ENCODE measurements around the gene ZNF302. TPM values are rescaled to one million over a fixed set of nuclear protein-coding genes. Genes with fewer than 3 reads are reported as not detected.

The ZNF302 gene
- total and polyA plus RNA-seq, 2 experiments from 2014 or later = 16.6 to 27.4 TPM

DNA sequence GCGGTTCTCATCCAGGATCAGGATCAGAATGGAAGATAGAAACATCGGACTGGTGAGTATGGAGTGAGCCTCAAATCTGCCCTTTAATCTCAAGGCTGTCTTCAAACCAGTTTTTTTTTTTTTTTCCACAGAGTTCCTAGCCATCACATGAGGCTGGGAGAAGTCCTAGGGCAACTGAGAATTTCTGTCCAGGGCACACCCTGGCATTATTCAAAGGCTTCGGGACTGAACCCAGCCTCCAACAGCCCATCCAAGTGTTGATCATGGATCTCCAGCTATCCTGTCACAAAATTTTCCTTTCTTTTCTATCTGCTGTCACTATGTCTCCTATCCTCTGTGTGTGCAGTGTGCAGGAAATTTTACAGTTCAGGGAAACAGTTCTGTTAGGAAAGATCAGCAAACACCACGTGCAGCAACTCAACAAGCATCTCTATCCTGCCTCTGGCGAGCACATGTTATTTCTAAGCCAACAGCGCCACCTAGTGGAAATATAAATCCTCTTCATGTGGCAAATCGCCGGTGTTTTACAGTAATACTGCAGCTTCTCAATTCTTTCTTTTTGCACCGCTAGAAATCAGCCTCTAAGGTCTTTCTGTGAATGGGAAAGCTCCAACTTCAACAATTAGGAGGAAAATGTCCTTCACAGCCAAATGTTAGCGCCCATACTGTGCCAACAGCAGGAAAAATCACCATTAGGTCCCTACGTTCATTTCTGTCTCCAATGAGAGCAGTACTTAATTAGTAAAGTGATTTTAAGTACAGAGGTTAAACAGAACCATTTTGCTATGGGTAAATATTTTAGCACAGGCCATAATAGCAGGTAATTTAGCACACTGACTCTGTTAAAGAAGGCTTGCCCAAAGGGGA is 35.1 kb downstream of the ZNF302 start:
- Histone ChIP-seq H3K36me3 (ENCODE audit: insufficient read depth) (peaks cover 7% of the 10 kb centered on the region; the same call in 1 of the 2 replicates), H3F3A (replicated peaks; ENCODE audit: low read depth) (no peaks in the 10 kb centered on the region), H3K27ac (ENCODE audit: low read depth) (no peak overlapping the region), H3K4me2 (peak overlapping the region; percentile 56; the same call in 1 of the 2 replicates), H3K4me3 (0 out of 2 replicates have a peak overlapping the region, but pooled peaks have one; percentile 21), H3K79me2 (replicated peaks; ENCODE audit: insufficient read depth) (no peaks in the 10 kb centered on the region), H3K27me3 (ENCODE audit: insufficient read depth) (no peaks in the 10 kb centered on the region), H3K4me1 (ENCODE audit: insufficient read depth) (no peaks in the 10 kb centered on the region), H3K9me2 (ENCODE audit: insufficient read depth) (no peaks in the 10 kb centered on the region), H4K20me1 (replicated peaks; ENCODE audit: insufficient read depth) (no peaks in the 10 kb centered on the region), H2AFZ (no peak overlapping the region)
- peaks cover 21% of the 10 kb centered on the region for H3K36me3 Mint-ChIP-seq (ENCODE audit: low read depth)
- peaks cover 84% of the 10 kb centered on the region for H3K9me3 Mint-ChIP-seq
- H3K4me3 Mint-ChIP-seq = no peak overlapping the region; the same call in 2 of the 3 replicates
- peaks cover 10% of the 10 kb centered on the region for H3K27me3 Mint-ChIP-seq (ENCODE audit: insufficient read depth, low read depth, poor library complexity)
- ATAC-seq (peak; percentile 87), DNase-seq (ENCODE audit: low spot score) (peak; percentile 93)
- H3K4me1 Mint-ChIP-seq = peaks cover 4% of the 10 kb centered on the region; the same call in 2 of the 3 replicates
- TF ChIP-seq, protein P1, sequence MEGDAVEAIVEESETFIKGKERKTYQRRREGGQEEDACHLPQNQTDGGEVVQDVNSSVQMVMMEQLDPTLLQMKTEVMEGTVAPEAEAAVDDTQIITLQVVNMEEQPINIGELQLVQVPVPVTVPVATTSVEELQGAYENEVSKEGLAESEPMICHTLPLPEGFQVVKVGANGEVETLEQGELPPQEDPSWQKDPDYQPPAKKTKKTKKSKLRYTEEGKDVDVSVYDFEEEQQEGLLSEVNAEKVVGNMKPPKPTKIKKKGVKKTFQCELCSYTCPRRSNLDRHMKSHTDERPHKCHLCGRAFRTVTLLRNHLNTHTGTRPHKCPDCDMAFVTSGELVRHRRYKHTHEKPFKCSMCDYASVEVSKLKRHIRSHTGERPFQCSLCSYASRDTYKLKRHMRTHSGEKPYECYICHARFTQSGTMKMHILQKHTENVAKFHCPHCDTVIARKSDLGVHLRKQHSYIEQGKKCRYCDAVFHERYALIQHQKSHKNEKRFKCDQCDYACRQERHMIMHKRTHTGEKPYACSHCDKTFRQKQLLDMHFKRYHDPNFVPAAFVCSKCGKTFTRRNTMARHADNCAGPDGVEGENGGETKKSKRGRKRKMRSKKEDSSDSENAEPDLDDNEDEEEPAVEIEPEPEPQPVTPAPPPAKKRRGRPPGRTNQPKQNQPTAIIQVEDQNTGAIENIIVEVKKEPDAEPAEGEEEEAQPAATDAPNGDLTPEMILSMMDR (conservative IDR thresholded peaks at IDR 0.05; ENCODE audit: low read depth in 2 of 2) = peak; percentile 82 to 87
- TF ChIP-seq, protein P2, sequence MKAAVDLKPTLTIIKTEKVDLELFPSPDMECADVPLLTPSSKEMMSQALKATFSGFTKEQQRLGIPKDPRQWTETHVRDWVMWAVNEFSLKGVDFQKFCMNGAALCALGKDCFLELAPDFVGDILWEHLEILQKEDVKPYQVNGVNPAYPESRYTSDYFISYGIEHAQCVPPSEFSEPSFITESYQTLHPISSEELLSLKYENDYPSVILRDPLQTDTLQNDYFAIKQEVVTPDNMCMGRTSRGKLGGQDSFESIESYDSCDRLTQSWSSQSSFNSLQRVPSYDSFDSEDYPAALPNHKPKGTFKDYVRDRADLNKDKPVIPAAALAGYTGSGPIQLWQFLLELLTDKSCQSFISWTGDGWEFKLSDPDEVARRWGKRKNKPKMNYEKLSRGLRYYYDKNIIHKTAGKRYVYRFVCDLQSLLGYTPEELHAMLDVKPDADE (IDR thresholded peaks at IDR 0.05) = no peak
- no peak for TF ChIP-seq CREB1 (CRISPR knock-in tag; IDR thresholded peaks at IDR 0.05; ENCODE audit: low read depth)
- TF ChIP-seq ZNF331 (CRISPR knock-in tag; IDR thresholded peaks at IDR 0.05; ENCODE audit: low read depth) = no peak
- no peak overlapping the region for H3K27ac Mint-ChIP-seq

DNA sequence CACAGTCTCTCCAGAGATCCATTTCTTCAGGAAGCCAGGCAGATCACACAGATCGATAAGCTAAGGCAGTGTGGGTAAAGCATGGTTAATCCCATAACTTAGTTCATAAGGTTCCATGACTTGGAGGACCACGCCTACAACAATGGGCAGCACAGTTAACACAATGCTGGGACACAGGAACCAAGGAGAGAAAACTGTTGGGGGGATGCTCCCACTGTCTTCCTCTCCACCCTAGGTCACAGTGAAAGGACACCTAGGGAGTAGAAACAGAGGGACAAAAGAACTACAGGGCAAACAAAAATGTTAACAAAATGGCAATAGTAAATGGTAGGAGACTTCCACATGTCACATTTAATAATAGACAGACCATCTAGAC is 35.8 kb downstream of the ZNF302 start:
- no peak overlapping the region for H3K27ac ChIP-seq (ENCODE audit: low read depth)
- Mint-ChIP-seq H3K4me3 (no peak overlapping the region; the same call in 2 of the 3 replicates), H3K9me3 (peaks cover 85% of the 10 kb centered on the region), H3K4me1 (peaks cover 4% of the 10 kb centered on the region; the same call in 2 of the 3 replicates), H3K36me3 (ENCODE audit: low read depth) (peaks cover 21% of the 10 kb centered on the region), H3K27me3 (ENCODE audit: insufficient read depth, low read depth, poor library complexity) (peaks cover 10% of the 10 kb centered on the region), H3K27ac (no peak overlapping the region)
- H3K4me2 ChIP-seq = no peak overlapping the region
- no peaks in the 10 kb centered on the region for H3K27me3 ChIP-seq (ENCODE audit: insufficient read depth)
- H3K36me3 ChIP-seq (ENCODE audit: insufficient read depth) = peaks cover 7% of the 10 kb centered on the region; the same call in 1 of the 2 replicates
- no peaks in the 10 kb centered on the region for H3K79me2 ChIP-seq (replicated peaks; ENCODE audit: insufficient read depth)
- H3K9me2 ChIP-seq (ENCODE audit: insufficient read depth) = no peaks in the 10 kb centered on the region
- no peak overlapping the region for H2AFZ ChIP-seq
- no peaks in the 10 kb centered on the region for H3K4me1 ChIP-seq (ENCODE audit: insufficient read depth)
- no peaks in the 10 kb centered on the region for H3F3A ChIP-seq (replicated peaks; ENCODE audit: low read depth)
- no peak overlapping the region for H3K4me3 ChIP-seq
- ATAC-seq (no peak), DNase-seq (ENCODE audit: low spot score) (peak; percentile 16)
- no peaks in the 10 kb centered on the region for H4K20me1 ChIP-seq (replicated peaks; ENCODE audit: insufficient read depth)
- TF ChIP-seq, protein P2 (IDR thresholded peaks at IDR 0.05) = no peak
- TF ChIP-seq STAT1 (IDR thresholded peaks at IDR 0.05; ENCODE audit: unreplicated experiment) (no peak), ZNF331 (CRISPR knock-in tag; IDR thresholded peaks at IDR 0.05; ENCODE audit: low read depth) (no peak), POLR2AphosphoS5 (IDR thresholded peaks at IDR 0.05; ENCODE audit: low read depth) (no peak), ZNF114 (CRISPR knock-in tag; IDR thresholded peaks at IDR 0.05) (no peak), CREB1 (CRISPR knock-in tag; IDR thresholded peaks at IDR 0.05; ENCODE audit: low read depth) (no peak), JUNB (IDR thresholded peaks at IDR 0.05; ENCODE audit: unreplicated experiment) (no peak), NANOG (IDR thresholded peaks at IDR 0.05; ENCODE audit: borderline replicate concordance) (no peak), EZH2phosphoT487 (IDR thresholded peaks at IDR 0.05; ENCODE audit: unreplicated experiment) (no peak)
- TF ChIP-seq, protein P1 (conservative IDR thresholded peaks at IDR 0.05; ENCODE audit: low read depth in 2 of 2) = no peak
